Astrocyte of the cerebellum (primary cell): ENCODE data around the gene KDM4B.

Experiments used
- DNase-seq: peaks from one replicate; pipeline ENCODE4 v3.0.0-alpha.2; 2011; ENCODE audit warnings: low read depth
- H3K4me3 ChIP-seq: 2 replicates; pipeline ENCODE4 v1.5.1; 2011; ENCODE audit warnings: mild to moderate bottlenecking, low read depth, low read length, moderate library complexity
- CTCF ChIP-seq: IDR thresholded peaks from 2 replicates; pipeline ENCODE4 v1.5.1; 2012; ENCODE audit warnings: low read length, low read depth, moderate library complexity, mild to moderate bottlenecking; ENCODE audit errors: missing control alignments
- in situ Hi-C: cut with HindIII; loops from 2 replicates; pipeline ENCODE4 v1.10.0; 2017; ENCODE audit warnings: low sequenced_read_pairs

KDM4B gene

GRCh38 chr19:5017235-5017634 is 48.3 kb downstream of the KDM4B start:
- DNase-seq = no peak
- in situ Hi-C loops = no loop called here
- H3K4me3 ChIP-seq = no peak overlapping the region
- no peak for TF ChIP-seq CTCF

GRCh38 chr19:5018224-5019015 is 49.5 kb downstream of the KDM4B start:
- in situ Hi-C loops = no loop called here
- no peak overlapping the region for H3K4me3 ChIP-seq
- TF ChIP-seq CTCF = no peak
- DNase-seq = peak; percentile 67

- in situ Hi-C loops = no loop called here
- TF ChIP-seq CTCF = no peak
- no peak overlapping the region for H3K4me3 ChIP-seq
- no peak for DNase-seq
Measured at GRCh38 chr19:5020368-5020767, 51.5 kb downstream of the KDM4B start.

- H3K4me3 ChIP-seq = no peak overlapping the region
- in situ Hi-C loops = no loop called here
- no peak for DNase-seq
- TF ChIP-seq CTCF = no peak
Measured at GRCh38 chr19:5021046-5021445, 52.1 kb downstream of the KDM4B start.

GRCh38 chr19:5022066-5022860 is 53.4 kb downstream of the KDM4B start:
- no peak overlapping the region for H3K4me3 ChIP-seq
- no peak for DNase-seq
- in situ Hi-C loops = no loop called here
- TF ChIP-seq CTCF = no peak

GRCh38 chr19:5023128-5023571 is 54.2 kb downstream of the KDM4B start:
- no peak for DNase-seq
- no peak for TF ChIP-seq CTCF
- in situ Hi-C loops = no loop called here
- no peak overlapping the region for H3K4me3 ChIP-seq
